DMS 273 treated with DMSO at 0.1 percent for 48 hours (cell line): ENCODE results near the gene USP10.

ENCODE experiments used
- DNase-seq: peaks from one replicate; lab custom pipeline; 2025; lab: John Stamatoyannopoulos, UW

The USP10 gene

DNA sequence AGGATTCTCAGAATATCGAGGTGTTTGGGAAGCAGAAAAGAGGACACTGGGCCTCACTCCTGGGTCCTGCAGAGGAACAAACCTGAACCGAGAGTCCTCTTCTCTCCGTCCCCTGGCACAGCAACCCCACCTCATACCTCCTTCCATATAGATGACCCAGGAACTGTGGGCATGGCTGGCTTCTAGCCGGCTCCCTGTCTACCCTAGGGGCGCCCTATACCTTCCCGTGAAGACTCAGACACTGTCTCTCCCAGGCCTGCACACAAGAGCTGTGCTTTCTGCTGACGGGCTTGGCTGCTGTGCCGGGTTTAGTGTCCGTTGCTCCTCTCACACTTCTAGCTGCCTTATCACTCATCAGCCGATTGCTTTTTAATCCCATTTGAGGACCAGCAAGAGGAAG is 73.5 kb downstream of the USP10 start:
- no peak for DNase-seq

DNA sequence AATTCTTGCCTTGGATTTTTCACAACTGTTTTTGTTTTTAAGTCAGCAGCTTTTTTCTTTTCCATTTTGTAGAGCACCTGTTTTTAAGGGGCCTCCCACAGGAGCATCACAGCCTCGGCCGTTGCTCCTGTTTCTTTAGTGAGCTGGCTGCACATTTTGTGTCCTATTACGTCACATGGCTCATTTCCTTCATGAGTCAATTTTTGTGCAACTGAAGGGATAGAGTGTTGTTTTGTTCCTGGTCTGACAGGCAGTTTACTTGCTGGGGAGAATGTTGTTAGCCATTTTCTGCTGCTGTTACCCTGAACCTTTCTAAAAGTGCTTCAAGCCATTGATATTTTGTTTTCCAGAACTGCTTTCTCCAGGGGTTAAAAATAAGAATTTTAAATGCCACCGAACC is 75.0 kb downstream of the USP10 start:
- no peak for DNase-seq

DNA sequence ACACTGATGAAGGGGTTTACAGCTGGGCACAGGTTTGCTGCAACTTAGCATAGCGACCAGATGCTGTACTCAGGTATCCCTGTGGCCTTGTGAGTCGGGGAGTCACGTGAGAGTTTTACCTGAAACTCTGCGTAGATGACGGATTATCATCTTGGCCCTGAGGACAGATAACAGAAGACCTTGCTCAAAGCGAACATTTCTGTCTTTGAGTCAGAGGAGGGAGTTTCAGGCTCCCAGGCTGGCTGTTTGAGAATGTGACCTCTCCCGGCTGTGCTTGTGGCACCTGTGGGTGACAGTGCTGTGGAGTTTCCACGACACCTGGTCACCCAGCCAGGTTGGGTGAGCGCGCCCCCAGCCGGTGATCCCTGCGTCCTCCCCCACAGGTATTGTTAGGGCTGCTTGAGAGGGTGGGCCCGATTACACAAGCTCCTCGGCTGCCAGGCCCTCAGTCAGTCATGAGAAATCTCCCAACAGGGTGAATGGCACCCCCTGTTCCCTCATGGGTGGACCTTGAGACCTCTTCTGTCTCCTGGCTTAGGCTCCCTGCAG is 75.5 kb downstream of the USP10 start:
- no peak for DNase-seq

DNA sequence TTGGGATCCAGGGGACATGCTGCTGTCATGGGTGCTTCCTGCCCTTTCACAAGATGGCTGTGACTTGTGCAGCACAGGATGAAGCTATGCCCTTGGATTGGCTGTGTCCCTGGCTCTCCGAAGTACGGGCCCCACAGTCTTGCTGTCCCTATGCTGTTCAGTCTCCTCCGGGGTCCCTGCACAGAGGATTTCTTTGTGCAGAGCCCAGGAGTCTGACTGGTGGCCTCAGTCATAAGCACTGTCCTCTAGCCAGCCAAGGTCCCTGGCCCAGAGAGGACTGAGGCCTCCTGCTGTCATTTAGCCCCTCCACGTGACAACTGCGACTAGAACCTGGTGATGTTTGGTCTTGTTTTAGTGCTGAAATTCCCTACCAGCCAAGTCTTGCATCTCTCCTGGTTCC is 77.6 kb downstream of the USP10 start:
- DNase-seq = no peak

DNA sequence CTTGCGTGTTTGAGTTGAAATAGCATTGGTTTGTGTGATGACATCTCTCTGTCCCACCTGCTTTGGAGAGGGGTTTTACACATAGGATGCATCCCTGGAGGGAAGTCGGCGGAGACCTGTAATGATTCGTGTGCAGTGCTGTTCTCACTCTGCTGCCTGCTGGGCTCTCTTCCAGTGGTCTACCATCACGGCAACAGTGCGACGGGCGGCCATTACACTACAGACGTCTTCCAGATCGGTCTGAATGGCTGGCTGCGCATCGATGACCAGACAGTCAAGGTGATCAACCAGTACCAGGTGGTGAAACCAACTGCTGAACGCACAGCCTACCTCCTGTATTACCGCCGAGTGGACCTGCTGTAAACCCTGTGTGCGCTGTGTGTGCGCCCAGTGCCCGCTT is 78.9 kb downstream of the USP10 start:
- DNase-seq = no peak

DNA sequence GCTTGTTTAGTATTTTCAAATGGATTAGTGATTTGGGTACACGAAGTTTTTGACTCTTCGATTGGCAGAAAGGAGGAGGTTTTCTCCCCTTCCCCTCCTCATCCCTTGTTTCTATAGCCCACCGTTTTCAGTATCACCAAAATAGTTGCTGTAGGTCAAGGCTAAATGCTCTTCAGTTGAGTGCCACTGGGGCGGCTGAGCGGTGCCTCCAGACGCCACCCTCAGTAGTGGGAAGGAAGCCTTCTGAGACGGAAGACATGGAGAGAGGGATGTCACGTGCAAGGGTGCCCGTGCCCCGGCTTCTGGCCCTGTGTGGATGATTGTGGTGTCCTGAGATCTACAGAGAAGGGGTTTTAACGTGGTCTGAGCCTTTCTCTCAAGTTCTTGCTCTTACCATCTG is 80.3 kb downstream of the USP10 start:
- no peak for DNase-seq

DNA sequence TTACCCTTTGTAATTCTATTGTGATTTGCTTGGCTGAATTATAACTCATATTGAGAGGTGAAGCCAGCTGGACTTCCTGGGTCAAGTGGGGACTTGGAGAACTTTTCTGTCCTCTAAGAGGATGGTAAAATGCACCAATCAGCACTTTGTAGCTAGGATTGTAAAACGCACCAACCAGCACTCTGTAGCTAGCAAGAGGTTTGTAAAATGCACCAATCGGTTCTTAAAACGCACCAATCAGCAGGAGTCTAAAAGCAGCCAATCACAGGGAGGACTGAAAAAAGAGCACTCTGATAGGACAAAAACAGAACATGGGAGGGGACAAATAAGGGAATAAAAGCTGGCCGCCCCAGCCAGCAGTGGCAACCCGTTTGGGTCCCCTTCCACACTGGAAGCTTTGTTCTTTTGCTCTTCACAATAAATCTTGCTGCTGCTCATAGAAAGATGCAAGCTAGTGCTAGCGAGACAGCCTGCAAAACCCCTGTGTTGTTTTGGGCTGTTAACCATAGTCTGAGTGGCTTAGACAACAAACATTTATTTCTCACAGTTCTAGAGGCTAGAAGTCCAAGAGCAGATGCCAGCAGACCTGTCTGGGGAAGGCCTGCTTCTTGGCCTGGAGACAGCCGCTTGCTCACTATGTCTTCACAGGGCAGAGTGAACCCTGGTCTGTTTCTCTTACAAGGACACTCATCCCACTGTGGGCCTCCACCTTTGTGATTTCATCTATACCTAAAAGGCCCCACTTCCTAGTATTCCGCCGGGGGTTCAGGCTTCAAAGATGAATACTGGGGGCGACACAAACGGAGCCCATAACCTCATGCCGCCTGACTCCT is 81.0 kb downstream of the USP10 start:
- no peak for DNase-seq

DNA sequence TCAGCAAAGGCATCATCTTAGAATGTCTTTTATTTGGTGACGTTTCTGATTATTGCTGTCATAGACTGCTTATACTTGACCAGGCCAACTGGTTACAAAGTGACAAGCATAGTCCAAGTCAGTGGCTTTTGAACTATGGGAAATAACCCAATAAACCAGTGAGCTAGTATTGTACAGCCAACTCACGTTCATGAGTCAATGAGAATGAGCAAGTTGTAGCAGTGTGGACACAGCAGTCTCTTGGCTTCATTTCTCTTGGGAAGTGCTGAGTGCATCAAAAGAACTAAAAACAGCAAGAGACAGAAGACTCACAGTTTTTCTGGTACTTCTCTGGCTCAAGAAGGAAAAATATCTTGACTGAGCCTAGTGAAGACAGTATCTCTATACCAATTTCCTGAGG is 83.0 kb downstream of the USP10 start:
- DNase-seq = no peak

DNA sequence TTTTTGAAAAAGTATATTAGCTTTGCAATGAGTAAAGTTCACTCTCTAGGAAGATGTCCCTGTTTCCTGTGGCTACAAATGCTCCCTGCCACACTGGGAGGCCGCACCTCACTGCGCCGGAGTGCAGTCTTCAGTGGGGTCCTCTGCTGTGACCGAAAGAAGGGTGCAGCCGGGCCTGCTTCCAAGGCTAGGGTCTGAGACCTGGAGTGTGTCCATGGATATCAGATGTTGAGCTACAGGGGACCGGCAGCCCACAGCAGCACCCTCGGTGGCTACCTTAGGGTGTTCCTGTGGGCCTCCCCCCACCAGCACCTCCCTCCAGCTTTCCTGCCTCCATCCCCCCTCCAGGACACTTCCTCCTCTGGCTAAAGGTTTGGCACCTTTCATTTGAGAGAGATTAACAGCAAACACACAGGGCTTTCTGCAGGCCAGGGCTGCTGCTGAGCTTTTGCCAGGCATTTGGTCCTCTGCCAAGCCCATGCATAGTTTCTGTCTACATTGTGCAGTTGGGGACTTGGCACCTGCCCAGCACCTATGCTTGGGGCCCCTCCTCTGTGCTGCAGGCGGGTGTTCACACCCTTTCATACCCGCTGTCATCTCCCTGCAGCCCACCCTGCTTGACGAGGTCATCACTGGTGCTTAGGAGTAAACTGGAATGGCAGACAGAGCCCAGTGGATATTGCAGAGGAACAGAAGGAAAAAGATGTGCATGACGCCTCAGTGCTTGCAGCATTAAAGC is 86.2 kb downstream of the USP10 start:
- DNase-seq = peak; percentile 29

DNA sequence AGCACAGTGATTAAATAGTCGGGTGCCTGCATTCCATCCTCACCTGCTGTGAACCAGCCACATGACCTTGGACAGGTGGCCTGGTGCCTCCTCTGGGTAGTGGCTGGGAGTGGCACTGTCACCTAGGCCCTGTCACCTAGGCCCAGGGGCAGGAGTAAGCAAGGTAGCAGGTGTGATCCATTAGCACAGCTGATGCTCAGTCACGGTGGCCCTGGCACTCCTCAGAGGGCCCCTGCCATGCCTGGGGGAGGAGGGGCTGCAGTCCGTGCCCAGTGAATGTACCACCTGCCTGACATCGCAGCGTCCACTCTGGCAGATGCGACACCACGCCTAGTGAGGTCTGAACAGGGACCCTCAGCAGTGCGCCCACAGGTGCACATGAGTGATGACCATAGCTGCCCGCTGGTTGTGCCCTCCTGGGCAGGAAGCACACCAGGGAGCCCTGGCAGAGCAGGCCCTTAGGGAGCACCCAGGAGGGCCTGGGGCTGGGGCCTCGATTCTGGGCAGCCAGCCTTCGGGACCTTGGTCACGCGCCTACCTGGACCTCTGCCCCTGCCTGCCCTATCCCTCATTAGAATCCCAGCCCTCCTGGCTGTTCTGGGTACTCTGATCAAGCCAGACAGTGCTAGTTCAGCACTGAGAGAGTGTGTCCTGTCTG is 86.9 kb downstream of the USP10 start:
- DNase-seq = no peak

DNA sequence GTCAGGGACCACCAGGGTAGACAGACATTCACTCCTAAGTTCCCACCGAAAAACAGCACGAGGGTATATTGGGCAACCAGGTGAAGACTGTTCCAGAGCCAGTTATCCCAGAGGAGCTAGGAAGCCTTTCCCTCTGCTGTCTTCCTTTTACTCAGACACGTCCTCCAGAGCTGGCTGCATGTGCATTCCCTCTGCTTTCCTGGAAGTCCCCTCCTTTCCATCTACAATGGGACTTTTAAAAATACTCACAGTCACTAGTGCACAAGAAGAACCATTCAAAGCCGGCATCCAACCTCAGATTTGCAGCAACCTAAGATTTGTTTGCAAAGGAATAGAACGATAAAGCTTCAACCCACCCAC is 87.4 kb downstream of the USP10 start:
- DNase-seq = no peak

DNA sequence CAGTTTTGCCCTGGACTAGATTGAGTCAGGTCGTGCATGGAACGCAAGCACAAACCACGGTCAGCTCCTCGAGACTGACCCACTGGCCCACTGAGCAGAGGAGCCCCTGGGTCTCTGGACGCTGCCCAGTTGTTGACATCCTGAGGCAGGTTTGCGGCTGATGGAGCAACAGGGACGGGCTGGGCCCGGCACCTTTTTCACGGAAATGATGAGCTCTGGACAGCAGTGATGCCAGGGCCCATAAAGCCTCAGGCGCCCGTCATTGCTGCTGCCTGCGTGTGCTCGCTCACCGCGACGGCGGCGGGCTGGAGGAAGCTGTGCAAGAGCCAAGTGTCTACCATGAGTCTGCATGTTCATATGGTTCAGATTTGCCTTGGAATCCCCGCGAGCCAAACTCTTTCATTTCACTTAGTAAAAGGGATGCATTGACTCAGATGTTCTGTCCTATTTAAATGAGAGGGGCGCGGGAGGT is 89.2 kb downstream of the USP10 start:
- DNase-seq = no peak

DNA sequence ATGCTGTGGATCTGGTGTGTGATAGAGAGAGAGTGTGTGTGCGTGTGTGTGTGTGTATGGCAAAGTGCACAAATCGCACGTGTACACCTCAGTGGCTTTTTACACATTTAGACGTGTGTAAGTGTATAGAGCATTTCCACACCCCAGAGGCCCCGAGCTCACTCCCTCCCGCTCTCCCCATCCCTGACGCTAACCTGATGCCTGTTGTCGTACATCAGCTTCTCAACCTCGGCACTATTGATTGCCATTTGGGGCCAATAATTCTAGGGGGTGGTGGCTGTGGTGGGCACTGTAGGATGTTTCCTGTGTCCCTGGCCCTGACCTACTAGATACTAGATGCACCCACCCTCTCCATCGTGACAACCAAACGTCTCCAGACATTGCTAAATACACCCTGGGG is 89.6 kb downstream of the USP10 start:
- DNase-seq = no peak

DNA sequence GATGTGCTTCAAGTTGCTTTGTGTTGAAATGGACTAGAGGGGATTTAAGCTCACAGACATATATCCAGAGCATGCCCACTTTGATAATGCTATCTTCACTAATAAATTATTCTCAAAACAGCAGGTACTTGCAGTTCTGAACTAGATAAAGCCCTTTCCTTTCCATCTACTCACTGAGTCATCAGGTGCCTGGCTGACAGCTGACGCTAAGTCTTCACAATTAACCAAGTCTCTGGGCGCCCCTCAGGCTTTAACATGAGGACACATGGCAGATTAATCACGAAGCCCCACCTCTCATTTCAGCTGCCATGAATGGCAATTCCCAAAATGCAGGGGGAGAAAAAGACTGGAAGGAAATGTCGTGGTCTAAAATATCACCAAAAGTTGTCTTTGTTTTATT is 90.5 kb downstream of the USP10 start:
- no peak for DNase-seq

DNA sequence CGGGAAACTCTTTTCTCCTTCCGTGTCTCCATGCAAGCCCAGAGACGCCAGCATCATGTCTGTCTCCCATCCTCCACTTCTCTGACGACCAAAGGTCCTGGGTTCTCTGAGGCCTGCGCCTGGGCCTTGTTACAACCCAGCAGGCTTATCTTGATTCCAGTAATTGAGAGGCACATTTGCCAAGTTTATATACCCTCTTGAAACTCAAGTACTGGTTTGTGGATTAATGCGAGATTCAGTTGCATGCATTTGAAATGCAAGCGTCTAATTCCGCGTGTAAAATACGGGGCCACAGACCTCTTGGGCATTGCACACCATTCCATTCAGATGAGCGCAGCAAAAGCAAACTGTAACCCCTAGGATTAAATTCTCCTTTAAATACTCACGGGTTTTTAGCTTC is 91.3 kb downstream of the USP10 start:
- DNase-seq = no peak

DNA sequence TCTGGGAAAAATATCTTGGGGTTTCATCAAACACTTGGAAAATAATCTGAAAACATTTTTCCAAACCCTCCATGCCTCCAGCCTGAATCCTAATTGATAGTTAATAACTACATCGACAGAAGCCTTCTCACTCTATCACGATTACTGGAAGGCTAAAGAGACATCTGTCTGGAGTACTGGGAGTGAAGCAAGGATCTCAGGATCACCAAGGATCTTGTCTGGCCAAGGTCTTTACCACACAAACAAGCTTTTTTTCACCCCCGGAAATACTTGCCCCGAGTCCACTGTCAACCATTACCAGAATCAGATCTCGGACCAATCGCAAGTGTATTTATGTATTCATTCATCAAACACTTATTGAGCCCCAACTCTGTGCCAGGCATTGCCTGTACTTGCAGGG is 91.7 kb downstream of the USP10 start:
- DNase-seq = no peak

DNA sequence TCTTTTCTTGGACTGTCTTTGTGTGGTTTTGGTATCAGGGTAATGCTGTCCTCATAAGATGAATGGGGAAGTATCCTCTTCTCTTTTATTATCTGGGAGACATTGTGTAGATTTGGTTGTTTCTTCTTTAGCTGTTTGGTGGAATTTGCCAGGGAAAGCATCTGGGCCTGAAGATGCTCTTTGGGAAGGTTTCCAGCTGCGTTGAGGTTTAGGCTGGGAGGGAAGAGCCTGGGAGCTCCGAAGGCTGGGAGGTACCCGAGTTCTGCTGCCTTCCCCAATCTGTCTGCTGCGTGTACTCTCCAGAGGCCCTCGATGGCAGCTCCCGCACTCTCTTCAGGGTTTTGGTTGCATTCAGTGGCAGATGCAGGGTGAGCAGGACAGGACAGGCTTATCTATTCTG is 94.4 kb downstream of the USP10 start:
- no peak for DNase-seq

DNA sequence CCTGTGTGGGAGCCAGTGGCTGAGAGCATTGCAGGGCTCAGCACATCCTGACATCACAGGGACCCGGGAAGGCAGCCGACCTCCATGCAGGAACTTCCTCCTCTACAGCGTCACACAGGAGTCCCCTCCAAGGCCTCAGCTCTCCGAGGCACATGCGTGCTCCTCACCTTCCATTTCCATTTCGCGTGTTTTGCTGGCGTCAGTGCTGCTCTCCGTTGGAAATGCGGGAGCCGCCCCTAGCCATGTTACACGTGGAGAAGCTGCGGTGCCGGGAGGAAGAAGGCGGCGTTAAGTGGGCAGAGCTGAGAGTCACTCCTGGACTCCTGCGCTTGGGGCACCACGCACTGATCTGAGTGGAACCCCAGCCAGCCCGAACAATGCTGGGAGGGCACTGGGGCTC is 94.8 kb downstream of the USP10 start:
- no peak for DNase-seq

DNA sequence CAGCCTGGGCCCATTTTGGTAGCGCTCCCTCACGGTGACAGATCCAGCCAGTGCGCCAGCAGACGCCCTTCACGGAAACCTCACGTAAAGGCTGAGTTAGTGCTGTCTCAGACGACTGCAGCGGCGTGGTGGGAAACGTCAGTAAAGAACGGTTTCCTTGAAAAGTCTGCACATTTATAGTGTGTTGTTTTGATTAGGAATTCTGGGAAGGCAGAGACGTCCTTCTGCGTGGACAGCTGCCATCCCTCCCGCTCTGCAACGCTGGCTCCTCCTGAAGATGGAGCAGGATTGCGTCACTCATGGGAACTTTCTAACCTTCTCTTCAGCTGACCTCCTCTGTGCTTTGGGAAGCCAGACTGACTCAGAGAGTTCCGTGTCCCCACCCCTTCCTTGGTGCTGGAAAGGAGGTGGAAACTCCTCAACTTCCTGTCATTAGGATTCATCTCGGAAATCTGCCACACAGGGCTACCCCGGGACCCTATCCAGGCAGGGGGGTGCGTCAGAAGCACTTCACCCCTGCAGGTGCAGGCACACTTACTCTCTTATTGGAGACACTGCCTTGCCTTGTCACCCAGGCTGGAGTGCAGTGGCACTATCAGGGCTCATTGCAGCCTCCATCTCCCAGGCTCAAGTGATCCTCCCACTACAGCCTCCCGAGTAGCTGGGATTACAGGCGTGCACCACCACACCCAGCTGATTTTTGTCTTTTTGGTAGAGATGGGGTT is 95.7 kb downstream of the USP10 start:
- DNase-seq = no peak

DNA sequence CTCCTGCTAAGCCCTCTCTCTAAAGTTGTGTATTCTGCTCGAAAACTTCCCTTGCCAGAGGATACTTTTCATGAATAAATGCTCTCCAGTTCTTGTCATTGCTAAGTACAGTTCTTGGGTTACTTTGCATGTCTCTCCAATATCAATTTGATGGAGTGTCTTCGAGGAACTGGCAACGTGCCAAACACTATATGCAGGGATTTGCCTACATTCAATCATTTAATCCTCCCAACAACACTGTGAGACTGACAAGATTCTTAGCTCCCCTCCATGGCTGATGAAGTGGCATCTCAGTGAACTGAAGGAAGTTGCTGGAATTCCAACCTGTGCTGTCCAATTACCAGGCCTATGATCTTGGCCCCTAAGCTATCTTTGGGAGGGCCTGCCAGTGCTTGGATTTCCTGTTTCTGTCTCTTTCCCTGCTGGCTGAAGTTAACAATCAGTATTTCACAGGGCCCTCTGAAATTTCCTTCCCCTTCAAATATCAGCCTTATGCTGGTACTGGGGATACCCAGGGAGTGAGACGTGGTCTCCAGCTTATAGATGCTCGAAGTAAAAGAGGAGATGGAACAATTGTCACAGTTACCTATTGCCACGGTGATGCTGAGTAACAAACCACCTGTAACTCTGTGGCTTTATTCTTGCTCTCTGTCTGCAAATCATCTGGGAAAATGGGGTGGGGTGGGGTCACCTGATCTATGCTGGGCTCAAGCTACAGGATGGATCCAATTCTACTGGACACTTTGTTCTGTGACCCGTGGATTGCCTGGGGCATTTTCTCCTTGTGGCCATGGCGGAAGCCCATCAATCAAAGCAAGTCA is 100.6 kb downstream of the USP10 start:
- DNase-seq = no peak

DNA sequence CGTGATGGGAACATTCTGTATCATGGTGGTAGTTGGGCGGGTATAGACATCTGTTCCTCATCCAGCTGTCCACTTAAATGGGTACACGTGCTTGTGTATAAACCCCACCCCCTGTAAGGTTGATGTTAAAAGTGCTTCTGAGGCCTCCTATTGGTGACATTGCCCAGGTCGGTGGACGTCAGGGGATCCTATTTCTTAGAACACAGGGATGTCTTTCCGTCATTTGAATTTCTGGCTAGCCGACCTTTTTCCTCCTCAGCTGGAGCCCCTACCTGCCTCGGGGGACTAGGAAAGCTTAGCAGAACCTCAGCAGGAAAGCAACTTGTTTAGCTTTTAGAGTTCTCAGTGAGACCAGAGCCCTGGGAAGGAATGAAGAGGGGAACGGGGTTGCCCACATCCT is 103.3 kb downstream of the USP10 start:
- DNase-seq = no peak
